ENCODE data around the gene KIF17.

KIF17 gene

DNA sequence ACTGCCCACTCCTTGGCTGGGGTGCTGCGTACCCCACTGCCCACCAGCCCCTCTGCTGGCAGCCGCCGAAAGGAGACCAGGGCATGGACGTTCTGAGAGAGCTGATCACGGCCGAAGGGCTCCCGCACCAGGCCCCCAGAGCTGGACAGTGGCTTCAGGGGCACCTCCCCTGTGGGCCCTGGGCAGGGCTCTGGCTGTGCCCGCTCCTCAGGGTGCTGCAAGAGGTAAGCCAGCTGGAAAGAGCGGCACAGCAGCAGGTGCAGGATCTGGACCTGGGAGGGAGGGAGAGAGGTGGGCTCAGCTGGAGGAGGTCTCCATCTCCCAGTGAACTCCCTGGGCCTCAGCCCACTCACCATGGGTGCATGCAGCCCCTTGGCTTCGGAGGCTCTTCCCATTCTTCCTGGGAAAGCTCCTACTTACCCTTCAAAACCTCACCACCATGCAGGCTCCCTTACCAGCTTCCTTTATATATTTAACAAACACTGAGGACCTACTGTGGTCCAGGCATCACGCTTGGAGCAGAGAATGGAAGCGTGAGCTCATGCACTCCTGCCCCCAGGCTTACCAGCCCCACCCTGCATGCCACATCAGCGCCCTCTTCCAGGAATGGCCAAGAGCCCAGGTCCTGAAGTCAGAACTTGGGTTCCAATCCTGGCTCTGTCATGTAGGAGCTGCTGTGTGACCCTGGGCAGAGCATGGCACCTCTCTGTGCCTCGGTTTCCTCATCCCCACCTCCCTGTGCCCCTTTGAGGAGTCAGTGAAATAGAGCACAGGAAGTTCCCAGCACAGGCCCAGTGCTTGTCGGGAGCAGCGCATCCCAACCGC, 6.8 kb upstream of the KIF17 start:
- H3K4me3 ChIP-seq (ENCODE audit: control insufficient read depth, low read depth, low read length), result no peak overlapping the region
- no peak for DNase-seq (ENCODE audit: low read depth)
- TF ChIP-seq, protein P1, sequence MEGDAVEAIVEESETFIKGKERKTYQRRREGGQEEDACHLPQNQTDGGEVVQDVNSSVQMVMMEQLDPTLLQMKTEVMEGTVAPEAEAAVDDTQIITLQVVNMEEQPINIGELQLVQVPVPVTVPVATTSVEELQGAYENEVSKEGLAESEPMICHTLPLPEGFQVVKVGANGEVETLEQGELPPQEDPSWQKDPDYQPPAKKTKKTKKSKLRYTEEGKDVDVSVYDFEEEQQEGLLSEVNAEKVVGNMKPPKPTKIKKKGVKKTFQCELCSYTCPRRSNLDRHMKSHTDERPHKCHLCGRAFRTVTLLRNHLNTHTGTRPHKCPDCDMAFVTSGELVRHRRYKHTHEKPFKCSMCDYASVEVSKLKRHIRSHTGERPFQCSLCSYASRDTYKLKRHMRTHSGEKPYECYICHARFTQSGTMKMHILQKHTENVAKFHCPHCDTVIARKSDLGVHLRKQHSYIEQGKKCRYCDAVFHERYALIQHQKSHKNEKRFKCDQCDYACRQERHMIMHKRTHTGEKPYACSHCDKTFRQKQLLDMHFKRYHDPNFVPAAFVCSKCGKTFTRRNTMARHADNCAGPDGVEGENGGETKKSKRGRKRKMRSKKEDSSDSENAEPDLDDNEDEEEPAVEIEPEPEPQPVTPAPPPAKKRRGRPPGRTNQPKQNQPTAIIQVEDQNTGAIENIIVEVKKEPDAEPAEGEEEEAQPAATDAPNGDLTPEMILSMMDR (conservative IDR thresholded peaks at IDR 0.05; ENCODE audit: control insufficient read depth, insufficient read depth, low read depth, low read length), result no peak

DNA sequence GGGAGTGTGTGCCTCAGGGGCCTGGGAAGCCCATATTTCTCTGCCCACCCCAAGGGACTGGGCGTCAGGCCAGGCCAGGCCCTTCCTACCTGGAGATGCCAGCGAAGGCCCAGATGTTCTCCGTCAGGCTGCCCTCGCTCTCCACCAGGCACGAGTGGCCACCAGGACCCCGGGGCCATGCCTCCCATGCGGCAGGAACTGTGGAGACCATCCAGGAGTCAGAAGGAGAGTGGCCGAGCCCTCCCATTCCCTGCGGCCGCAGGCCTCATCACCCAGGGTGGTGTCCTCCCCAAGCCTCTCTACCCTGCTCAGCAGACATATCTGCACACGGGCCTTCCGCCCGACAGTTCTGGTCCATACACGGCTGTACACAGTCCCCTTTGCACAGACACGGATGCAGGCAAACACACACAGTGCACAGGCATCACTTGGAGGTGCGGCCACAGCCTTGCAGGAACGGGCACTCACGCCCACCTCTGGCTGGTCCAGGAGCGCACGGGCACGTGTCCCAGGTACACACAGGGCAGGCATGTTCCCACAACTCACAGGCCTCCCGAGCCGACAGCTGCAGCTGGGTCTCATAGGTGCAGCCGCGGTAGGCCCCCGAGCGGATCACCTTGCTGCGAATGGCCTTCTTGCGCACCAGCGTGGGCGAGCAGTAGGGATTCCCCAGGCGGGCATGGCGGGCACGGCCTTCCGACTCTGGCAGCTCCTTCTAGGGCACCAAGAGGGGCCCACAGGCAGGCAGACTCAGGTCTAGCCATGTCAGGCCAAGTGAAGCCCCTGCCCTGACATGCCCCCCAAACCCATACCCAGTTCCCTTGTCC, 5.9 kb upstream of the KIF17 start:
- TF ChIP-seq, protein P1 (conservative IDR thresholded peaks at IDR 0.05; ENCODE audit: control insufficient read depth, insufficient read depth, low read depth, low read length), result no peak
- DNase-seq (ENCODE audit: low read depth), result no peak
- H3K4me3 ChIP-seq (ENCODE audit: control insufficient read depth, low read depth, low read length), result no peak overlapping the region

DNA sequence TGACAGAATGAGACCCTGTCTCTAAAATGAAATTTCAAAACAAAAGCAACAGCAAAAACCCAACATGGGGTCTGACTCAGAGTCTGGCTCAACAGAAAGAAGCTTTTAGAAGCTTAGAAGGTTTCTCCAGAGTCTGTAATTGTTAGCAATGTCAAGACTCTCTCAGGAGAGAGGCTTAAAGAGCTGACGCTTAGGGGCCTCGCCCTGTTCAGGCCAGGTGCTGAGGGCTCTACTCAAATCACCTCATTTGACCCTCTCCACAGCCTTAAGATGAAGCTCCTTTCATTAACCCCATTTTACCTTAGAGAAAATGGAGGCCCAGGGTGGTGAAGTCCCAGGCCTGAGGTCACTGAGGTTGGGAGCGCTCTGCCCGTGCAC, 5.3 kb upstream of the KIF17 start:
- TF ChIP-seq, protein P1 (conservative IDR thresholded peaks at IDR 0.05; ENCODE audit: control insufficient read depth, insufficient read depth, low read depth, low read length), result no peak
- no peak for DNase-seq (ENCODE audit: low read depth)
- H3K4me3 ChIP-seq (ENCODE audit: control insufficient read depth, low read depth, low read length), result no peak overlapping the region

DNA sequence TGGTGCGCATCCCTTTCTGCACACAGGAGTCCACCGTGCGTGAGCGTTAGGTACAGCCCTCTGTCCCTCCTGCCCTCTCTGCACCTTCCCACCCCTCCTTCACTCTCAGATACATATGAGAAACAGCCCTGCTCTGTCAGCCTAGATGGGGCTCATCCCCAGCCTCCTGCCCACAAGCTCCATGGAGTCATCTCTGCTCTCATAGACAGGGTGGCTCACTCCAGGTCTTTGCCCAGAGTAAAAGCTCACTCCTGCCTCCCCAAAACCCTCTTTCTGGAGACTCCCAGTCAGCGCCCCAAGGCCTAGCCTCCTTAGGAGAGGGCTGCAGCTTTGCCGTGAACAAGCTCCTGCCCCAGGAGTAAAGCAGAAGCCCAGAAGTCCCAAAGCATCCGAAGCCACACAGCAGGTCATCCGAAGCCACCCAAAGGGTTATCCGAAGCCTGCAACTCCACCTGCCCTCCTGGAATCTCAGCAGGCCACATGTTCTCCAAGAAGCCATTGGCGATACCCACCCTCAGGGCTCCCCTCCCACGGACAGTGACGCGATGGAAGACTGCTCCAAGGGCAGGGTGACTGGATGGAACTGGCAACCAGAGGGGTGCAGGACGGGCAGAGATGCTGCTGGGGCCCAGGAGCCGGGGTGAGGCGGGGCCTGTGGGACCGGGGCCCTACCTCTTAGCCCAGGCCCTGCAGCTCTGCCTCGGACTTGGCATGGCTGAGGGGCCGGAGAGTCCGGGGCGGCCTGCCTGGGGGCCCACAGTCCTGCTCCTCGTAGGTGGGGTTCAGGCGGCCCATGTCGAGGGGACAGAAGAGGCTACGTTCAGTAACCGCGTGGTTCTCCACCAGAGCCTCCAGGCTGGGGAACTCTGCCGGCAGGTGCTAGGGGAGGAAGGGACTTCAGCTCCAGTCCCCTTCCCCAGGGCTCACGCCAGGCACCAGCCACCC, 3.6 kb upstream of the KIF17 start:
- DNase-seq (ENCODE audit: low read depth), result no peak
- no peak overlapping the region for H3K4me3 ChIP-seq (ENCODE audit: control insufficient read depth, low read depth, low read length)
- TF ChIP-seq, protein P1 (conservative IDR thresholded peaks at IDR 0.05; ENCODE audit: control insufficient read depth, insufficient read depth, low read depth, low read length), result no peak

DNA sequence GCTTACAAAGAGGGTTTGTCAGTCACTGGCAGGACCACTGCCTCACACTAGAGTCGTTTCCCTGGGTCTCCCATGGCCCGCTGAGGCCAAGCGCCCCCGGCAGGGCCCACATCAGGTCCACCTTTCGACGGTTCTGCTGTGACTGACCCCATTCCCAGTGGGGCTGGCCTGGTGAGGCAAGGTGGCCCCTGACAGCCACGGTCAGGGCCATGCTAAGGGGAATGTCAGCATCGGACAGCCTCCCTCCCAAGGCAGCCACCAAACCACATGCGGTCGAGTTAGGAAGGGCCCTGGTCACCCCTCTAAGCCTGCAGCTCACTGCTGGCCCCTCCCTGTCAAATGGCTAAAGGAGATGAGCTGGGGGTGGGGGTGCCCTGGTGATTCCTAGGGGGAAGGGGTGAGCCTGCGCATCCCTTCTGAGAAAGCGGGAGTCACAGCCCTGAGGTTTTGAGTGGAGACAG, 2.9 kb upstream of the KIF17 start:
- DNase-seq (ENCODE audit: low read depth), result no peak
- TF ChIP-seq, protein P1 (conservative IDR thresholded peaks at IDR 0.05; ENCODE audit: control insufficient read depth, insufficient read depth, low read depth, low read length), result no peak
- no peak overlapping the region for H3K4me3 ChIP-seq (ENCODE audit: control insufficient read depth, low read depth, low read length)

All from fibroblast of mammary gland (primary cell).